Transverse colon (tissue), 4 donors: Measurements from ENCODE around the gene MAPKAP1.

Experiments used
- EP300 ChIP-seq: sonication (generic); formaldehyde crosslinking; IDR thresholded peaks from one replicate; pipeline ENCODE4 v1.6.1; 2017; ENCODE audit warnings: antibody characterized with exemption, low read depth
- POLR2A ChIP-seq: fragments of 450-650 bp; IDR thresholded peaks from one replicate; pipeline ENCODE4 v1.6.1; 2016; ENCODE audit warnings: antibody characterized with exemption, mild to moderate bottlenecking, moderate library complexity
- POLR2AphosphoS5 ChIP-seq, 3 donors: sonication (generic); formaldehyde crosslinking; IDR thresholded peaks; one replicate each; pipeline ENCODE4 v1.6.1; 2016; ENCODE audit warnings: antibody characterized with exemption in 3 of 3
- TF ChIP-seq, protein P1 (sequence below), 5 experiments: fragments of 200-600 bp in 3 of 5; fragments of 450-650 bp in 2 of 5; sonication (generic) in 3 of 5; IDR thresholded peaks; 1 replicate in 2 of 5; 2 replicates in 3 of 5; pipeline ENCODE4 v1.5.1; 2016 to 2017; ENCODE audit warnings: antibody characterized with exemption in 5 of 5, inconsistent platforms in 3 of 5, mild to moderate bottlenecking in 2 of 5, moderate library complexity in 1 of 5

DNA sequence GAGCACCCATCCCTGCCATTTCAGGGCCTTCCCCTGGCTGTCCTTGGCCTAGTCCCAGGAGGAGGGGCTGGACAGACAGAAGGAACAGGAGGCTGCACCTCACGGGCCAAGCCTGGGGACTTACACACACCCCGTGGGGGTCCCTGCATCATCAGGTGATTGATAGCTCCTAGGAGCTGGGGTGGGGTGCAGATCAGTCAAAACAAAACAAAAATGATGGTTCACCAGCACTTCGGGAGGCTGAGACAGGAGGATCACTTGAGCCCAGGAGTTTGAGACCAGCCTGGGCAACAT, 276.0 kb downstream of the MAPKAP1 start:
- TF ChIP-seq, protein P1, sequence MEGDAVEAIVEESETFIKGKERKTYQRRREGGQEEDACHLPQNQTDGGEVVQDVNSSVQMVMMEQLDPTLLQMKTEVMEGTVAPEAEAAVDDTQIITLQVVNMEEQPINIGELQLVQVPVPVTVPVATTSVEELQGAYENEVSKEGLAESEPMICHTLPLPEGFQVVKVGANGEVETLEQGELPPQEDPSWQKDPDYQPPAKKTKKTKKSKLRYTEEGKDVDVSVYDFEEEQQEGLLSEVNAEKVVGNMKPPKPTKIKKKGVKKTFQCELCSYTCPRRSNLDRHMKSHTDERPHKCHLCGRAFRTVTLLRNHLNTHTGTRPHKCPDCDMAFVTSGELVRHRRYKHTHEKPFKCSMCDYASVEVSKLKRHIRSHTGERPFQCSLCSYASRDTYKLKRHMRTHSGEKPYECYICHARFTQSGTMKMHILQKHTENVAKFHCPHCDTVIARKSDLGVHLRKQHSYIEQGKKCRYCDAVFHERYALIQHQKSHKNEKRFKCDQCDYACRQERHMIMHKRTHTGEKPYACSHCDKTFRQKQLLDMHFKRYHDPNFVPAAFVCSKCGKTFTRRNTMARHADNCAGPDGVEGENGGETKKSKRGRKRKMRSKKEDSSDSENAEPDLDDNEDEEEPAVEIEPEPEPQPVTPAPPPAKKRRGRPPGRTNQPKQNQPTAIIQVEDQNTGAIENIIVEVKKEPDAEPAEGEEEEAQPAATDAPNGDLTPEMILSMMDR (IDR thresholded peaks at IDR 0.05) = no peak
- TF ChIP-seq POLR2A (no peak), EP300 (no peak), POLR2AphosphoS5 (IDR thresholded peaks at IDR 0.05) (no peak)
